PFSK-1 (cell line): Measurements from ENCODE around the gene PCED1A.

Experiments used
- FOXP2 ChIP-seq: optimal IDR thresholded peaks from 2 replicates; pipeline ENCODE3; 2011; ENCODE audit warnings: borderline replicate concordance, control low read depth, inconsistent platforms; ENCODE audit not compliant: insufficient read depth; ENCODE audit errors: extremely low read length, extremely low read depth
- POLR2AphosphoS5 ChIP-seq: IDR thresholded peaks from 2 replicates; pipeline ENCODE4 v1.6.1; 2012; ENCODE audit warnings: low read depth, mild to moderate bottlenecking, control low read depth, low read length, moderate library complexity
- REST ChIP-seq, 2 experiments: IDR thresholded peaks; 2 replicates each; pipeline versions ENCODE4 v1.6.1 to v1.8.0; 2011 to 2012; ENCODE audit warnings: low read depth in 2 of 2, low read length in 2 of 2, control low read depth in 1 of 2, inconsistent platforms in 1 of 2, mild to moderate bottlenecking in 1 of 2, moderate library complexity in 1 of 2; ENCODE audit not compliant: insufficient read depth in 1 of 2
- SIN3A ChIP-seq: IDR thresholded peaks from 2 replicates; pipeline ENCODE4 v1.6.1; 2012; ENCODE audit warnings: mild to moderate bottlenecking, low read length, moderate library complexity, borderline replicate concordance; ENCODE audit not compliant: insufficient read depth
- TAF1 ChIP-seq: IDR thresholded peaks from 2 replicates; pipeline ENCODE4 v1.6.1; 2012; ENCODE audit warnings: low read length, control low read depth, borderline replicate concordance; ENCODE audit not compliant: insufficient read depth

PCED1A gene

DNA sequence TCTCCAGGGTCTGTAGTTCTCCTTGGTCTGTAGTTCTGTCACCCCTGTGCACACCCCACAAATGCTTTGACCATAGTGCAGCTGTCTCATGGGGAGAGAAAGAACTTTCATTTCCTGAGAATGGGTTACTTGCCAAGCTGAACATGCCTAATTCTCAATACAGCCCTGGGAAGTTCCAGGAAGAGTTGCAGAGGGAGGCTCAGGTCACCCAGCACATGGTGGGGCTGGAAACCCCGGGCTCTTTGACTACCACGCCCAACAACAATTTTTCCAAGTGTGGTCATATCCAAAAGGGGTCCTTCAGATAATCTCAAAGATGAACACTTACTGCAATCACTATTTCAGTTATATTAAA is 30.6 kb upstream of the PCED1A start:
- TF ChIP-seq POLR2AphosphoS5, result no peak
- no peak for TF ChIP-seq FOXP2
- no peak for TF ChIP-seq REST (IDR thresholded peaks at IDR 0.05; ENCODE audit: insufficient read depth in 1 of 2, low read depth in 2 of 2, low read length in 2 of 2)
- TF ChIP-seq SIN3A, result no peak
- no peak for TF ChIP-seq TAF1

DNA sequence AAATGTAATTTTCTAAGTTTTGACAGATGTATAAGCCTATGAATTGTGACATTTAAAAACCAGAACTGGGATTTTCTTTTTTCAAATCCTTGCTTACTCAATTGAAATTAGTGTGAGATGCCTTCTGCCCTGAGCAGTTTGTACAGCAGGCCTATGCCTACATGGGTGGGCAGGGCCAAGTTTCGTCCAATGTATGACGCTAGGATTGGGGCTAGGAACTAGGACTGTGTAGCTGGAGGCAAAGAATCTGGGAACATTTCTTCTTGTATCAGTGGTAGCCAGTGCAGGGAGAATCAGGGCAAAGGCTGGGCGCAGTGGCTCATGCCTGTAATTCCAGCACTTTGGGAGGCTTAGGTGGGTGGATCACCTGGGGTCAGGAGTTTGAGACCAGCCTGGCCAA is 28.9 kb upstream of the PCED1A start:
- TF ChIP-seq REST (IDR thresholded peaks at IDR 0.05; ENCODE audit: insufficient read depth in 1 of 2, low read depth in 2 of 2, low read length in 2 of 2) (no peak), TAF1 (no peak), SIN3A (no peak), POLR2AphosphoS5 (no peak), FOXP2 (no peak)

DNA sequence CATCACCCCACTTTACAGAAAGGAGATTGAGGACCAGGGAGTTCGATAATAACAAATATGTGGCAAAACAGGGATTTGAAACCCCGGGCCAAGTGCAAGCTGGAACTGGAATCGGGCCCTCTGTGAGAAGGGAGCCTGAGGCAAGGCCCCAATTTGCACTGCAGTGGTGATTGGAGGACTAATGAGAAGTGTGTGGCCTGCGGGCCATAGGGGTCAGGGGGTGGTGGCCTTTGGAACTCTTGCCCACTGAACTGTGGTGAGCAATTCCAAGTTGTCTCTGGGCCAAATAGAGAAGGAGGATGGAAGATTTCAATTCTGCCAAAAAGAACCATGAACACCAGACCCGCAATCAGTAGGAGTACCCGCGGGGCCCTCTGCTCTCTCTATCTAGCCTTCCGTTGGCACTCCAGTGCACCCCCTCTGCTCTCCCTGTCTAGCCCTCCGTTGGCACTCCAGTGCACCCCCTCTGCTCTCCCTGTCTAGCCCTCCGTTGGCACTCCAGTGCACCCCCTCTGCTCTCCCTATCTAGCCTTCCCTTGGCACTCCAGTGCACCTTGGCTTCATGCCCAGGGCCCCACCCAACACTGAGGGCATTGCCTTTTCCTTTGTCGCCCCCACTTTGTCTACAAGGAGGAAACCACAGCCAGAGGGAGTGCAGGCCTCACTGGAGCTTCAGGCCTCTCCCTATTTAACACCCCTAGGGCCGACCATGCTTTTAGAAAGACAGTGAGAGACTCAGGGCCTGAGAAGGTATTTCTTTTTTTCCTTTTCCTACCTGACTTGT is 26.8 kb upstream of the PCED1A start:
- no peak for TF ChIP-seq POLR2AphosphoS5
- no peak for TF ChIP-seq FOXP2
- TF ChIP-seq REST (IDR thresholded peaks at IDR 0.05; ENCODE audit: insufficient read depth in 1 of 2, low read depth in 2 of 2, low read length in 2 of 2), result no peak
- TF ChIP-seq TAF1, result no peak

DNA sequence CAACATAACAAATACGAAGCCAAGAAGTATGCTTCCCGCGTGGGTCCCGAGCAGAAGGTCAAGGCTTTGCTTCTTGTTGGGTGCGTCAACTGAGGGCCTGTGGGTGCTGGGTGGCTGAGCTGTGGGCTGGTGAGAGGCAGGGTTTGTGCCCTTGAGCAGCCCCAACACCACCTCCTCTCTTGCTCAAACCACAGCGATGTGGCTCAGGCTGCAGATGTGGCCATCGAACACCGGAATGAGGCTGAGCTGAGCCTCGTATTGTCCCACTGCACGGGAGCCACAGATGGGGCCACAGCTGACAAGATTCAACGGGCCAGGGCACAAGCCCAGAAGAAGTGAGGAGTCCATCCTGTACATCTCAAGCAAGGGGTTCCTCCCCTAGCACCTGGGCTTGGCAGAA is 25.8 kb upstream of the PCED1A start:
- TF ChIP-seq REST (IDR thresholded peaks at IDR 0.05; ENCODE audit: insufficient read depth in 1 of 2, low read depth in 2 of 2, low read length in 2 of 2) (no peak), SIN3A (no peak)

DNA sequence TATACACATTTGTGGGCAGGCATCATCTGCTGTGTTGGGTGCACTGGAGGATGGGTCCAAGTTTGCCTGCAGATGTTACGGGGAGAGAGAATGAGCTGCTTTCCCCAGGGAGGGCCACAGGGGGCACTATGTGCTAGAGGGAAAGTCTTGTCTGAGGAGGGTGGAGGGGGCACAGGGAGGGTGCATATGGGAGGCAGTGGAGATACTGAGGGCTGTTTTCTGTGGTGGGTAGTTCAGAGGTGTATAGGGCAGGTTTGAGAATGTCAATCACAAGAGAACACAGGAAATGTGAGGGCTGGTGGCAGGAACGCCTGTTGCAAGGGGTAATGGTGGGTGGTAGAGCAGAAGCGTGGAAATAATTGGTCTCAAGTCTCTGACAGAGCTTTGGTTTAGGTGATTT is 25.2 kb upstream of the PCED1A start:
- TF ChIP-seq SIN3A (no peak), TAF1 (no peak), POLR2AphosphoS5 (no peak)

GRCh38 chr20:2865101-2865500 is 24.6 kb upstream of the PCED1A start:
- TF ChIP-seq SIN3A, result no peak
- TF ChIP-seq TAF1, result no peak
- TF ChIP-seq REST (IDR thresholded peaks at IDR 0.05; ENCODE audit: insufficient read depth in 1 of 2, low read depth in 2 of 2, low read length in 2 of 2), result no peak
- TF ChIP-seq POLR2AphosphoS5, result no peak
